GM21576 (cell line): ENCODE results near the gene FAM200B.
"Not testable (repeated sequence)": the region's sequence is repeated elsewhere in the genome, so short reads cannot be mapped to it uniquely, and the experiment has no call there.

Source experiments
- ATAC-seq: cut with Tn5 transposase; IDR thresholded peaks from one replicate; pipeline ENCODE4 v1.9.1; 2021; ENCODE audit warnings: mild to moderate bottlenecking, moderate library complexity; ENCODE audit not compliant: unreplicated experiment

The FAM200B gene

DNA sequence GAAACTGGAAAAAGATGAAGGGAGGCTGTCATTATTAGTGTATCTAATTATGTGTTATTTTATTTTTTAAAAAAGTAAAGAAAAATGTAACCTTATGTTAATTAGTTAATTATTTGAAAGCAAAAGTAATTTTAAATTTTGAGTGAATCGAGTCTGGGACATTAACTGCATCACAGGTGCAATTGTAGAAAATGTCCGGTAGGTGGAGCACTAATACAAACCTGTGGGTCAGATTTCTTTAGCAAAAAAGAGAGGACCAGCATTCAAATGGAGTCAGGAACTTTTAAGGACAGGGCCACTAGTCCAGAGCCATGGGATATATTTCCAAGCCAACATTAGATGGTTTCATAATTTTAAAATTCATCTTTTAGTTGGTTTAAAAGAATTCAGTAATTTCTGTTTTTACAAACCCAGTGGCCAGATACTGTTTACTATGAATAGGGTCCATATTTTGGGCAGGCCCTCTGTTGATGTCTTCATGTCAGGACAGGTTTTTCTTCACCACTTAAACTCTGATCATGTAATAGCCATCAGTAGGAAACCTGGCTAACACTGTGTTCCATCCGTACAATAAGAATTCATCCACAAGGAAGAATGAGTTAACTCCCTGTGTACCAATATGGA is 48.4 kb downstream of the FAM200B start:
- no peak for ATAC-seq

DNA sequence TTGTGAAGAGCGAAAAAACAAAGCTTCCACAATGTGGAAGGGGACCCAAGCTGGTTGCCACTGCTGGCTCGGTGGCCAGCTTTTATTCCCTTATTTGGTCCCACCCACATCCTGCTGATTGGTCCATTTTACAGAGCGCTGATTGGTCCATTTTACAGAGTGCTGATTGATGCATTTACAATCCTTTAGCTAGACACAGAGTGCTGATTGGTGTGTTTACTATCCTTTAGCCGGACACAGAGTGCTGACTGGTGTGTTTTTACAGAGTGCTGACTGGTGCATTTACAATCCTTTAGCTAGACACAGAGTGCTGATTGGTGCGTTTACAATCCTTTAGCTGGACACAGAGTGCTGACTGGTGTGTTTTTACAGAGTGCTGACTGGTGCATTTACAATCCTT is 51.4 kb downstream of the FAM200B start:
- ATAC-seq = not testable (repeated sequence)

- no peak for ATAC-seq
Measured at GRCh38 chr4:15735536-15735935, 53.9 kb downstream of the FAM200B start.

DNA sequence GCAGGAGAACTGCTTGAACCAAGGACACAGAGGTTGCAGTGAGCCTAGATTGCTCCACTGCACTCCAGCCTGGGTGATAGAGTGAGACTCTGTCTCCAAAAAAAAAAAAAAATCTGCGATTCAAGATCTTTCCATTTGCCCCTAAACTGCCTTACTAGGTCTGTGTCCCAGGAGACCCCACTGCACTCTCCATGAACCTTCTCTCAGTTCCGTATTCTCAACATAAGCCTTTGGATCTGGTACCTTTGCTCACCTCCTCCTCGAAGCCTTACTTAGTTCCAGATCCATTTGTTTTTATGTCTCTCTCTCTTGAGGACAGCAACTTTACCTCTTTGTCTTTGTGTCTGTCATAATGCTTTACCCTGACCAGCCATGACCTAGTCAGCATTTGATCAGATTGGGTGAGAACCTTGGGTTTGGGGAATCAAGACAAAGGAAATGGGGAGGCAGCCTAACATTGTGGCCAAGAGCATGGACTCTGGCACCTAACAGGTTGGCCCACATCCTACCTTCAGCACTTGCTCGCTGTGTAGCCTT is 55.0 kb downstream of the FAM200B start:
- no peak for ATAC-seq

DNA sequence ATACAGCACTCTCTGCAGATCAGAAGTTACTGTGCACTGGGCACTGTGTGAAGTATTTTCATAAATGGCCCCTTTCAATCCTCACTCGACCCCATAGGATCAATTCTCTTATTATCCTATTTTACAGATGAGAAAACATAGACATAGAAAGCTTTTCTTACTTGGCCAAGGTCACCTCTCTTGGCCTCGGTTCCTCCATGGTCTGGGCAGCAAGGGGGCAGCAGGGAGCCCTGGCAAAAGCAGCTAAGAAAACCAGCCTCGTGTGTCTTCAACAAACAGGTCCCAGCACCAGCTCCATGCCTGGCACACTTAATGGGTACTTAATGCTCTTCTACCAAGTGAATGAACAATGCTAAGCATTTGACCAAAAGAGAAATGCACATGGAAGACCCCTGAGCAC is 55.6 kb downstream of the FAM200B start:
- no peak for ATAC-seq

DNA sequence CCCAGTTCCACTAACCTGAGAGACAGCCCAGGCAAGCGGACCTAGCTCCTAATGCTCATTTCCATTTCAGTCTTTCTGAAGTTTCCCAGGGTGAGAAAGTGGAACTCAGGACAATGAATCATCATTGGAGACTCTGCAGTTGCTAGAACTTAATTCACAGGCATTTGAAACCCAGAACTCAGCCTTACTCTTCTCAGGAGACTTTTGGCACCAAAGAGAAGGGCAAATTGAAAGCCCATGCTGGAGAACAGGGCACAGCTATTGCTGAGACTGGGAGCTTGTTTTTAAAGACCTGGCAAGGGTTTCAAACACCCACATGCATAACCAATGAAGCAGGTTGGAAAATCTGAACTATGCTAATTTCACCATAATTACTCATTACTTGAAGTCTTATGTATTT is 57.2 kb downstream of the FAM200B start:
- no peak for ATAC-seq
